HK-2 (cell line): ENCODE results near the gene HMGA1.

Source experiments
- DNase-seq: peaks from one replicate; pipeline ENCODE4 v3.0.0-alpha.2; 2018; ENCODE audit not compliant: unreplicated experiment

HMGA1 gene

DNA sequence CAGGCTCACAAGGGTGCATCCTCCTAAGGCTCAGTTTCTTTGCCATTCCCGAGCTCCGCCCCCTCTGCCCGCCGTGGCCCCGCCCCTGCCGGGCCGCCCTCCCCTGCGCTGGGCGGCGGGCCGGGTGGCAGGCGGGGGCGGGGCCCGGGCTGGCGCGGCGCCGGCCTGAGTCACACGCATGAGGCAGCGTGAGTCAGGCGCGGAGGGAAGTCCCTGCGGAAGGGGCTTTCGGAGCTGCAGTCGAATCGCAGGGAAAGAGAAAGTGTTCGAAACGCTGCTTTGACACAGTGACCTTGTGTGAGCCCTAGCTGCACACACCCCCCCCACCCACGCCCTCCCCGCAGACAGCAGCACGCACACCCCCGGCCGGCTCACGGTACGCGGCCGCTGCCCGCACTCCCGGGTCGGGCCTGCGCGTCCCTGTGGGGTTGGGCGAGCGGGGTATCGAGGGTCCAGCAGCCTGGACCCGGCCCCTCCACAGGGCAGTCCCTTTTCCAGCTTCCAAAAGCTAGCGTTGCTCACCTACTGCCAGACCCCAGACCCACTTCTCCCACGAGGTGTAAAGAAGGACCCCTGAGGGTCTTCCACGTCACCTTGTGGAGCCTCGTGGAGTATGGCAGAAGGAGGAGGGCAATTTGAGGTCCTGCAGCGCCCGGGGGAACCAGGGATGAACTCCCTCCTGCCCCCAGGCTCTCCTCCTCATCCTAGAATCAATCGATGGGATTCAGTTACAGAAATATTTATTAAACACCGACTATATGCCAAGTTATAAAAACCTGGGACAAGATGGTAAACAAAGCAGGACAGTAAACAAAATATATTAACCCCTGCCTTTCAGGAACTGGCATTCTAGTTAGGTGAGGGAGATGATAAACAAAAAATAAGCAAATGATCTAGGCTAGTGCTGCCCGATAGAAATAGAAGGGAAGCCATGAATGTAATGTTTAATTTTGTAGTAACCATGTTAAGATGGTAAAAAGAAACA lies 12.4 kb upstream of the HMGA1 start:
- peak; percentile 92 for DNase-seq

GRCh38 chr6:34225551-34225950 lies 11.1 kb upstream of the HMGA1 start:
- DNase-seq, result no peak

GRCh38 chr6:34226066-34226465 lies 10.6 kb upstream of the HMGA1 start:
- DNase-seq, result no peak

GRCh38 chr6:34226731-34227586 lies 9.7 kb upstream of the HMGA1 start:
- DNase-seq, result no peak

DNA sequence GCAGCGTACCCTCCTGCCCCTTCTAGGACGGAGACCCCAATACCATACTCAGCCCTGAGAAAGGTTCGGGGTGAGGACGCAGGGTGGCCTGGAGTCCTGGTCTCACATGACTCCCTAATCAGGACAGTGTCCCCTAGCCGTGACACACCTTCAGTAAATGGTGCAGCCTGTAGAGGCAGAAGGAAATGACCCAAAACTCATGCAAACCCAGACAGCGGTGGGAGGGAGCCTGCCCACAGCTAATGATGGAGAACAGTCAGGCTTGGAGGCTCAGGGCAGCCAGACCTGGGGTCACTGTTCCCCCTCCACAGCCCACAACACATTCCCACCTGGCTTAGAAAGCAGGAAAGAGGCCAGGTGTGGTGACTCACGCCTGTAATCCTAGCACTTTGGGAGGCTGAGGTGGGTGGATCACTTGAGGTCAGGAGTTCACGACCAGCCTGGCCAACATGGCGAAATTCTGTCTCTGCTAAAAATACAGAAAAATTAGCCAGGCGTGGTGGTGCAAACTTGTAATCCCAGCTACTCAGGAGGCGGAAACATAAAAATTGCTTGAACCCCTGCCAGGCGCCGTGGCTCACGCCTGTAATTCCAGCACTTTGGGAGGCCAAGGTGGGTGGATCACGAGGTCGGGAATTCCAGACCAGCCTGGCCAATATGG lies 8.8 kb upstream of the HMGA1 start:
- peak; percentile 70 for DNase-seq

GRCh38 chr6:34229877-34230276 lies 6.8 kb upstream of the HMGA1 start:
- DNase-seq, result no peak

GRCh38 chr6:34230653-34231371 lies 5.9 kb upstream of the HMGA1 start:
- DNase-seq, result no peak

GRCh38 chr6:34231566-34232336 lies 4.9 kb upstream of the HMGA1 start:
- no peak for DNase-seq

GRCh38 chr6:34232901-34233300 lies 3.8 kb upstream of the HMGA1 start:
- no peak for DNase-seq

DNA sequence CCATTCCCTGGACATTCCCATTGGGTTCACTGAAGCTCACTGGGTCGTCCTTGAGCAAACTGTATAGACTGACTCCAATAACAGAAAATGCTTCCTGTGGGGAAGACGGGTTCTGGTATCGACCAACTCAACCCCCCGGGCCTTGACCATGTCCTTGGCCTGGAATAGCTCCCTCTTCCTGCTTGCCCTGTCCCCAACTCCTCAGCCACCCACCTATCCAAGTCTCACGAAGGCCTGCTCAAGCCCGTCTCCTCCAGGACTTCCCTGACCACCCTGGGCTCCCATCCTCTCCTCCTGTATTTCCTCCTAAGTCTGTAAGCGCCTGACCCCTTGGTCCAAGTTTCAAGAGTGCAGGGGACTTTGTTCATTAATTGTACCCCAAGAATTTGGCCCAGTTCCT lies 2.8 kb upstream of the HMGA1 start:
- DNase-seq, result no peak

- DNase-seq, result no peak
These were observed 1.9 kb upstream of the HMGA1 start for GRCh38 chr6:34234667-34235306.

GRCh38 chr6:34235307-34236130 lies 1.2 kb upstream of the HMGA1 start:
- DNase-seq, result no peak

DNA sequence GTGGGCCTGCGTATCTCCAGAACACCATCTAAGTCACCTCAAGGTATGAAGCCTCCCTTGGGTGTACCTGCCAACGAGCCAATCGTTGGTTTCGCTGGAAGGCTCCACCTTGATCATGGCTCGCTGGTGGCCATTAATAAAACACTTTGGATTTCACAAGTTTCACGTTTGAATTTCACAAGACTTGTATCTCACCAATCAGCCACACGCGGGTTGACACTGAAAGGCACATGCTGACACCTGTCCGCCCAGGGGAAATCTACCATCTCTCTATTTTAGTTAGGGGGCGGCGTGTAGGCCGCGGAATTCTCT lies 586 bp upstream of the HMGA1 start:
- no peak for DNase-seq

DNA sequence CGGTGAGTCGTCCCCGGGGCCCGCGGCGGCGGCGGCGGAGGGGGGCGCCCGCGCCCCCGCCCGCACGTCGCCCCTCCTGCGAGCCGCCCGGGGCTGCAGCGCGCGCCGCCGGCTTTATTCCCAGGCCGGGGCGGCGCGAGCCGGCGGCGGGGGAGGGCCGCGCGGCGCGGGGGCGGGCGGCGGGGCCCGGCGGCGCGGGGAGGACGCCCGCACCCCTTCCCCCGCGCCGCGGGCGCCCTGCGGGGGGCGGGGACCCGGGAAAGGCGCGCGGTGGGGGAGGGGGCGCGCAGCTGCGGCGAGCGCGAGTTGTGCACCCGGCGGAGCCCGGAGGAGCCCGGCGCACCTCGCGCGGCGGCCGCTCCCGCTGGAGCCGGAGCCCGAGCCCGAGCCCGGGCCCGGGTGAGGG lies 646 bp downstream of the HMGA1 start:
- no peak for DNase-seq

DNA sequence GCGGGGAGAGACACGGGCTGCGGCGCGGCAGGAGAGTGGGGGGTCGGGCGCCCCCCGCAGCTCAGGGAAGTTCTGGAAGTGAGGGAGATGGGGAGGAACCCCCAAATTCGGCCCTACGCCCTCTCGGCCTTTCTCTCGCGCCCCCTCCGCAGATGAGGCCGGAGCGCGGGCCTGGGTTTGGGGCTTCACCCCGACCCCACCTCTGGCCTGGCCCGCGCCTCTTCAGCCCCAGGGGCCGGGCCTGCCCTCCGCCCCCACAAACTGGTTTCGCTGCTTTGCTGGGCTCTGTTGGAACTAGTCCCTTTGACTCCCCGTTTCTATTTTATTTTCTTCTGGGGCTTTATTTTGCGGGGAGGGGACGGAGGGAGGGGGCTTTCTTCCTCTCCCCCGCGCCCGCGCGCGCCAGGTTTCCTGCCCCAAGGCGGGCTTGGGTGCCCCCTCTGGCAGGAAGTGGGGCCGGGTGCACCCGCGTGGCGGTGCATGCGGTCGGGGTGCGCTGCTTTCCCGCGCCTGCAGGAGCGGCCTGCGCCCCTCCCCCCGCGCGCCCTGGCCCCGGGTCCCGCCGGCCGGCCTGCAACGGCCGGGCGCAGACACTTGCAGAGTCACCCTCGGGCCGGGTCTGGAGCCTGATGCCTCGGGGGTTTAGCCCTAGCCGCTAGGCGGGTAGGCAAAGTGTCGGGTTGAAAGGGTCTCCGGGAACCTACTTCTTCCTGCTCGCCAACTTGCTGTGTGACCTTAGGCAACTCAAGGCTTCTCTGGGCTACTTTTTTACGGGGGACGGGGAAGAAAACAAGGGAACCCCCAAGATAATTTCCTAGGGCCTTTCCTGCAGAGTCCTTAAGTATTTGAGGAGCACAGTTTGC lies 1.3 kb downstream of the HMGA1 start:
- DNase-seq, result no peak

DNA sequence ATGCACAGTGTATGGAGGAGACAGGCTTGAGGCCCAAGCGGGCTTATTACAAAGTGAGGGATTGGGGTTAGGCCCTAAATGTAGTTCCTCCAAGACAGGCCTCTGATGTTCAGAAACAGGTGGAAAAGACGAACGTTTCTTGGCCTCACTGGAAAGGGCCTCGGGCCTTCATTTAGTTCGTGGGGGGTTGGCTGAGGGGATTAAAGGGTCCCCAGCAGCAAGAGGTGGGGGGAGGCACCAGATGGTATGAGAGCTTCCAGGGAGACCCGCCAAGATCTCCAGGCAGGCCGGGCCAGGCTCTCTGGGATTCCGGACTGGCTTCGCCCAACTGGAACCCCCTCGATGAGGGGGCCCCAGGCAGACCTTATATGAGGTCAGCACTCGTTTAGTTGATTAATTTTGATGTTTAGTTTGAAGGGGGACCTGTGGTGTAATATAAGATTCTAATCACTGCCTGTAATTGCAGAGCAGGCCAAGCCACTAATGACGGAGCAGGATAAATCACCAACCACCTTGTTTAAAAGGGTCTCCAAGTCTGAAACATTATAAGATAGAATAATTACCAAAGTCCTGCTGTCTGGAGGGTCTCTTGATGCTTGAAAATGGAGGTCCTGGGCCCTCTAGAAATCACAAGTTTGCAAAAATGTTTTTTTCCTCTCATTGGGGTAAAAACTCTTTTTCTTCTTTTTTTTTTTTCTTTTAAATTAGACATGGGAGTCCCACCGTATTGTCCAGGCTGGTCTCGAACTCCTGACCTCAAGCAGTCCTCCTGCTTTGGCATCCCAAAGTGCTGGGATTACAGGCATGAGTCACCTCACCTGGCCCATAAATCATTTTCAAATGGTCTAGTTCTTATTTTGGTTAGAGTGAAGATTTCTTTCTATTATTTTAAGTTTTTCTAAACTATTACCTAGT lies 2.2 kb downstream of the HMGA1 start:
- no peak for DNase-seq

GRCh38 chr6:34239500-34239825 lies 2.8 kb downstream of the HMGA1 start:
- DNase-seq, result no peak

GRCh38 chr6:34239893-34240292 lies 3.2 kb downstream of the HMGA1 start:
- no peak for DNase-seq
